HEK293 (cell line): ENCODE results near the gene PRKG1.

Experiments used
- CTCF ChIA-PET: fragments of 350-600 bp; formaldehyde crosslinking; extraction: SDS; loops from one replicate; lab custom pipeline; 2021; ENCODE audit warnings: antibody characterized with exemption; lab: Yijun Ruan, JAX
- POLR2A ChIA-PET: fragments of 300-600 bp; formaldehyde crosslinking; extraction: SDS; loops from one replicate; lab custom pipeline; 2020; ENCODE audit warnings: antibody characterized with exemption, inconsistent platforms; lab: Yijun Ruan, JAX
- H3K27ac ChIP-seq: fragments of 200-500 bp; sonication (Bioruptor generic); 2 replicates; pipeline ENCODE4 v1.5.1; 2014; ENCODE audit warnings: low read depth, low read length, control low read depth, inconsistent platforms; ENCODE audit errors: extremely low read depth
- H3K36me3 ChIP-seq, 2 experiments: fragments of 200-500 bp in 1 of 2; sonication (Bioruptor generic) in 1 of 2; 1 replicate in 1 of 2; 2 replicates in 1 of 2; pipeline ENCODE4 v1.5.1; 2014 to 2017; ENCODE audit warnings: inconsistent platforms in 2 of 2, low read length in 2 of 2; ENCODE audit not compliant: control insufficient read depth in 2 of 2, insufficient read depth in 1 of 2
- H3K4me1 ChIP-seq: fragments of 200-500 bp; sonication (Bioruptor generic); 2 replicates; pipeline ENCODE4 v1.5.1; 2014; ENCODE audit warnings: mild to moderate bottlenecking, low read length, inconsistent platforms; ENCODE audit not compliant: control insufficient read depth, insufficient read depth
- H3K4me3 ChIP-seq: 2 replicates; pipeline ENCODE4 v1.5.1; 2011; ENCODE audit warnings: low read depth, mild to moderate bottlenecking, control low read depth, low read length, moderate library complexity
- H3K9me3 ChIP-seq: fragments of 200-500 bp; sonication (Bioruptor generic); 2 replicates; pipeline ENCODE4 v1.5.1; 2014; ENCODE audit warnings: low read depth, low read length, inconsistent platforms; ENCODE audit not compliant: control insufficient read depth, insufficient read depth
- GLI4 ChIP-seq: fragments of 450-650 bp; formaldehyde crosslinking; IDR thresholded peaks from 2 replicates; pipeline ENCODE4 v1.5.1; 2016; ENCODE audit warnings: missing biosample characterization, missing genetic modification characterization
- GLIS2 ChIP-seq: fragments of 450-650 bp; formaldehyde crosslinking; IDR thresholded peaks from 2 replicates; pipeline ENCODE4 v1.5.1; 2016; ENCODE audit warnings: missing biosample characterization, missing genetic modification characterization
- KLF10 ChIP-seq: fragments of 450-650 bp; IDR thresholded peaks from 2 replicates; pipeline ENCODE4 v1.5.1; 2018; ENCODE audit warnings: missing biosample characterization, mild to moderate bottlenecking, missing genetic modification characterization
- KLF16 ChIP-seq: fragments of 450-650 bp; formaldehyde crosslinking; IDR thresholded peaks from 2 replicates; pipeline ENCODE4 v1.5.1; 2017; ENCODE audit warnings: missing biosample characterization, missing genetic modification characterization
- KLF9 ChIP-seq: fragments of 450-650 bp; formaldehyde crosslinking; IDR thresholded peaks from 2 replicates; pipeline ENCODE4 v1.5.1; 2016; ENCODE audit warnings: missing biosample characterization, missing genetic modification characterization, low read depth
- ZBTB11 ChIP-seq: fragments of 450-650 bp; formaldehyde crosslinking; conservative IDR thresholded peaks from 2 replicates; pipeline ENCODE4 v1.5.1; 2016; ENCODE audit warnings: low read depth, missing biosample characterization, missing genetic modification characterization
- ZBTB20 ChIP-seq: fragments of 450-650 bp; formaldehyde crosslinking; IDR thresholded peaks from 2 replicates; pipeline ENCODE4 v1.5.1; 2016; ENCODE audit warnings: missing biosample characterization, missing genetic modification characterization
- ZNF133 ChIP-seq: fragments of 450-650 bp; formaldehyde crosslinking; IDR thresholded peaks from 2 replicates; pipeline ENCODE4 v1.5.1; 2016; ENCODE audit warnings: missing biosample characterization, missing genetic modification characterization
- ZNF155 ChIP-seq: fragments of 450-650 bp; formaldehyde crosslinking; IDR thresholded peaks from 2 replicates; pipeline ENCODE4 v1.5.1; 2016; ENCODE audit warnings: missing biosample characterization, missing genetic modification characterization
- ZNF175 ChIP-seq: fragments of 450-650 bp; formaldehyde crosslinking; IDR thresholded peaks from 2 replicates; pipeline ENCODE4 v1.5.1; 2016; ENCODE audit warnings: missing biosample characterization, missing genetic modification characterization
- ZNF514 ChIP-seq: fragments of 450-650 bp; formaldehyde crosslinking; IDR thresholded peaks from 2 replicates; pipeline ENCODE4 v1.5.1; 2016; ENCODE audit warnings: missing biosample characterization, missing genetic modification characterization
- ZNF521 ChIP-seq: fragments of 450-650 bp; formaldehyde crosslinking; IDR thresholded peaks from 2 replicates; pipeline ENCODE4 v1.5.1; 2017; ENCODE audit warnings: missing biosample characterization, mild to moderate bottlenecking, missing genetic modification characterization
- ZNF626 ChIP-seq: fragments of 450-650 bp; sonication (Bioruptor Pico); formaldehyde crosslinking; IDR thresholded peaks from 2 replicates; pipeline ENCODE4 v1.5.1; 2018; ENCODE audit warnings: missing biosample characterization, missing genetic modification characterization, inconsistent platforms
- ZNF639 ChIP-seq: fragments of 450-650 bp; formaldehyde crosslinking; IDR thresholded peaks from 2 replicates; pipeline ENCODE4 v1.5.1; 2016; ENCODE audit warnings: missing biosample characterization, missing genetic modification characterization
- ZNF692 ChIP-seq: fragments of 450-650 bp; formaldehyde crosslinking; IDR thresholded peaks from 2 replicates; pipeline ENCODE4 v1.5.1; 2016; ENCODE audit warnings: missing biosample characterization, missing genetic modification characterization
- ZNF707 ChIP-seq: fragments of 450-650 bp; formaldehyde crosslinking; IDR thresholded peaks from 2 replicates; pipeline ENCODE4 v1.5.1; 2016; ENCODE audit warnings: missing biosample characterization, missing genetic modification characterization
- ZNF785 ChIP-seq: fragments of 450-650 bp; formaldehyde crosslinking; IDR thresholded peaks from 2 replicates; pipeline ENCODE4 v1.5.1; 2016; ENCODE audit warnings: missing biosample characterization, missing genetic modification characterization
- ZSCAN18 ChIP-seq: fragments of 450-650 bp; formaldehyde crosslinking; IDR thresholded peaks from 2 replicates; pipeline ENCODE4 v1.5.1; 2016; ENCODE audit warnings: missing biosample characterization, missing genetic modification characterization
- ZSCAN23 ChIP-seq: fragments of 450-650 bp; formaldehyde crosslinking; IDR thresholded peaks from 2 replicates; pipeline ENCODE4 v1.5.1; 2016; ENCODE audit warnings: missing biosample characterization, missing genetic modification characterization
- TF ChIP-seq, protein P1 (sequence below): sonication (generic); formaldehyde crosslinking; IDR thresholded peaks from 2 replicates; pipeline ENCODE4 v1.8.1; 2022; ENCODE audit warnings: mild to moderate bottlenecking, moderate library complexity, missing genetic modification reagents
- TF ChIP-seq, protein P2 (sequence below): fragments of 450-650 bp; formaldehyde crosslinking; IDR thresholded peaks from 2 replicates; pipeline ENCODE4 v1.5.1; 2016; ENCODE audit warnings: missing biosample characterization, missing genetic modification characterization

Gene PRKG1

DNA sequence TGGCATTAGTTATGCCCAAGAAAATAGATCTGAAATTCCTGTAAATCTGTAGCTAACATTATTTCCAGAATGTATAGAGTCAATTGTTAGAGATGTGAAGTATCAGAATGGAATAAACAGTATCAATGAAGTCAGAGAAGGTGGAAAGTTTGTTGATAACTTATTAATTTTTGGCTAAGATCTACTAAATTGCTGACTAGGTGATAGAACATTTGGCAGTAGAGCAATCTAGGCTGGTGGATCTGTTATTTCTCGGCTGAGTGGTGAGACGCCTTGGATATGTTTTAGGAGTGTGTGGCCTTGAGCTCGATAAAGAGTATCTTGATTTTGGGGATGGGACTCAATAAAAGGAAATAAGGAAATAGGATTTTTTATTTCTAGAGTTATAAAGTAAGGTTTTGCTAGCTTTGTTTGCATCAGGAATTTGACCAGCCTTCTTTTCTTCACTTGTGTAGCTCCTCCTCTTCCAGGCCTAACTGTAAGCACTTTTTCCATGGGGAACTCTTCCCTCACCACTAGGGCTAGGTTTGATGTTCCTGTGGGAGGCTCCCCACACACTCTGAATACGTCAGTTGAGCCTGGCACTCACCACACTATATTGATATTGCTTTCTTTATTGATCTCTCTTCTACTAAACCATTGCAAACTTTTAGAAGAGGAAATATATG, 711.9 kb downstream of the PRKG1 start:
- H3K4me3 ChIP-seq = no peak overlapping the region
- POLR2A ChIA-PET = no interaction called here
- TF ChIP-seq, protein P1, sequence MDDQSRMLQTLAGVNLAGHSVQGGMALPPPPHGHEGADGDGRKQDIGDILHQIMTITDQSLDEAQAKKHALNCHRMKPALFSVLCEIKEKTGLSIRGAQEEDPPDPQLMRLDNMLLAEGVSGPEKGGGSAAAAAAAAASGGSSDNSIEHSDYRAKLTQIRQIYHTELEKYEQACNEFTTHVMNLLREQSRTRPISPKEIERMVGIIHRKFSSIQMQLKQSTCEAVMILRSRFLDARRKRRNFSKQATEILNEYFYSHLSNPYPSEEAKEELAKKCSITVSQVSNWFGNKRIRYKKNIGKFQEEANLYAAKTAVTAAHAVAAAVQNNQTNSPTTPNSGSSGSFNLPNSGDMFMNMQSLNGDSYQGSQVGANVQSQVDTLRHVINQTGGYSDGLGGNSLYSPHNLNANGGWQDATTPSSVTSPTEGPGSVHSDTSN (CRISPR knock-in tag) = no peak
- TF ChIP-seq, protein P2, sequence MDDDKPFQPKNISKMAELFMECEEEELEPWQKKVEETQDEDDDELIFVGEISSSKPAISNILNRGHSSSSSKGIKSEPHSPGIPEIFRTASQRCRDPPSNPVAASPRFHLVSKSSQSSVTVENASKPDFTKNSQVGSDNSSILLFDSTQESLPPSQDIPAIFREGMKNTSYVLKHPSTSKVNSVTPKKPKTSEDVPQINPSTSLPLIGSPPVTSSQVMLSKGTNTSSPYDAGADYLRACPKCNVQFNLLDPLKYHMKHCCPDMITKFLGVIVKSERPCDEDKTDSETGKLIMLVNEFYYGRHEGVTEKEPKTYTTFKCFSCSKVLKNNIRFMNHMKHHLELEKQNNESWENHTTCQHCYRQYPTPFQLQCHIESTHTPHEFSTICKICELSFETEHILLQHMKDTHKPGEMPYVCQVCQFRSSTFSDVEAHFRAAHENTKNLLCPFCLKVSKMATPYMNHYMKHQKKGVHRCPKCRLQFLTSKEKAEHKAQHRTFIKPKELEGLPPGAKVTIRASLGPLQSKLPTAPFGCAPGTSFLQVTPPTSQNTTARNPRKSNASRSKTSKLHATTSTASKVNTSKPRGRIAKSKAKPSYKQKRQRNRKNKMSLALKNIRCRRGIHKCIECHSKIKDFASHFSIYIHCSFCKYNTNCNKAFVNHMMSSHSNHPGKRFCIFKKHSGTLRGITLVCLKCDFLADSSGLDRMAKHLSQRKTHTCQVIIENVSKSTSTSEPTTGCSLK = no peak
- TF ChIP-seq ZNF707 (no peak), ZNF521 (tag by site-specific recombination) (no peak)
- H3K4me1 ChIP-seq = no peaks in the 10 kb centered on the region
- H3K9me3 ChIP-seq = no peaks in the 10 kb centered on the region
- no peak overlapping the region for H3K27ac ChIP-seq
- no peaks in the 10 kb centered on the region for H3K36me3 ChIP-seq
- CTCF ChIA-PET = no interaction called here

- ChIA-PET CTCF (no interaction called here), POLR2A (no interaction called here)
- H3K9me3 ChIP-seq = no peaks in the 10 kb centered on the region
- H3K36me3 ChIP-seq = no peaks in the 10 kb centered on the region
- H3K4me3 ChIP-seq = no peak overlapping the region
- H3K27ac ChIP-seq = no peak overlapping the region
- H3K4me1 ChIP-seq = no peaks in the 10 kb centered on the region
- no peak for TF ChIP-seq ZSCAN23 (tag by site-specific recombination)
- TF ChIP-seq ZNF175 (tag by site-specific recombination) = no peak
- no peak for TF ChIP-seq ZNF133
- no peak for TF ChIP-seq ZNF639 (tag by site-specific recombination)
- no peak for TF ChIP-seq ZBTB20 (tag by site-specific recombination)
- TF ChIP-seq GLI4 (tag by site-specific recombination) = no peak
- no peak for TF ChIP-seq ZBTB11 (tag by site-specific recombination)
- TF ChIP-seq ZNF514 (tag by site-specific recombination) = no peak
- no peak for TF ChIP-seq ZNF155 (tag by site-specific recombination)
- no peak for TF ChIP-seq KLF16 (tag by site-specific recombination)
- no peak for TF ChIP-seq ZNF626
- TF ChIP-seq ZSCAN18 (tag by site-specific recombination) = no peak
- TF ChIP-seq KLF9 (tag by site-specific recombination) = no peak
- no peak for TF ChIP-seq ZNF692 (tag by site-specific recombination)
- TF ChIP-seq GLIS2 (tag by site-specific recombination) = no peak
- no peak for TF ChIP-seq KLF10 (tag by site-specific recombination)
- TF ChIP-seq ZNF785 = no peak
Observed at GRCh38 chr10:51786684-51787035, 712.4 kb downstream of the PRKG1 start.
